Activated CD4-positive, CD25-positive, alpha-beta regulatory T cell treated with anti-CD3 and anti-CD28 coated beads, Interleukin-2, amount 50 U/mL, for 16 hours (primary cell): ENCODE data around the gene ZNF235.
"Not testable (repeated sequence)": the region's sequence is repeated elsewhere in the genome, so short reads cannot be mapped to it uniquely, and the experiment has no call there.

Experiments used
- DNase-seq: peaks from one replicate; pipeline ENCODE4 v3.0.0-alpha.2; 2020; ENCODE audit warnings: low read depth, low spot score

Gene ZNF235

GRCh38 chr19:44255705-44256411 lies 49.0 kb downstream of the ZNF235 start:
- DNase-seq: no peak

- DNase-seq: no peak
Measured at GRCh38 chr19:44254496-44254895, 50.3 kb downstream of the ZNF235 start.

DNA sequence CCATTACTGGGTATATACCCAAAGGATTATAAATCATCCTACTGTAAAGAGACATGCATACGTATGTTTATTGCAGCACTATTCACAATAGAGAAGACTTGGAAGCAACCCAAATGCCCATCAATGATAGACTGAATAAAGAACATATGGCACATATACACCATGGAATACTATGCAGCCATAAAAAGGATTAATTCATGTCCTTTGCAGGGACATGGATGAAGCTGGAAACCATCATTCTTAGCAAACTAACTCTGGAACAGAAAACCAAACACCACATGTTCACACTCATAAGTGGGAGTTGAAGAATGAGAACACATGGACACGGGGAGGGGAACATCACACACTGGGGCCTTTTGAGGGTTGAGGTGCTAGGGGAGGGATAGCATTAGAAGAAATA lies 51.4 kb downstream of the ZNF235 start:
- DNase-seq: not testable (repeated sequence)

- DNase-seq: not testable (repeated sequence)
Measured at GRCh38 chr19:44252332-44252731, 52.5 kb downstream of the ZNF235 start.

DNA sequence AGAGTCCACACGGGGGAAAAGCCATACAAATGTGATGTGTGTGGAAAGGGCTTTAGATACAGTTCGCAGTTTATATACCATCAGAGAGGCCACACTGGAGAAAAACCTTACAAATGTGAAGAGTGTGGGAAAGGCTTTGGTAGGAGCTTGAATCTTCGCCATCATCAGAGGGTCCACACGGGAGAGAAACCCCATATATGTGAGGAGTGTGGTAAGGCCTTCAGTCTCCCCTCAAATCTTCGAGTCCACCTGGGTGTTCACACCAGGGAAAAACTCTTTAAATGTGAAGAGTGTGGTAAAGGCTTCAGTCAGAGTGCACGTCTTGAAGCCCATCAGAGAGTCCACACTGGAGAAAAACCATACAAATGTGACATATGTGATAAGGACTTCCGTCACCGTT lies 68.4 kb downstream of the ZNF235 start:
- no peak for DNase-seq
